Measurements from ENCODE around the gene FOXA1. TPM values are rescaled to one million over a fixed set of nuclear protein-coding genes. Genes with fewer than 3 reads are reported as not detected.

FOXA1 gene
- total and polyA plus RNA-seq, 7 donors = 14.4 to 19.4 (median 18.3) TPM; not detected in 4

DNA sequence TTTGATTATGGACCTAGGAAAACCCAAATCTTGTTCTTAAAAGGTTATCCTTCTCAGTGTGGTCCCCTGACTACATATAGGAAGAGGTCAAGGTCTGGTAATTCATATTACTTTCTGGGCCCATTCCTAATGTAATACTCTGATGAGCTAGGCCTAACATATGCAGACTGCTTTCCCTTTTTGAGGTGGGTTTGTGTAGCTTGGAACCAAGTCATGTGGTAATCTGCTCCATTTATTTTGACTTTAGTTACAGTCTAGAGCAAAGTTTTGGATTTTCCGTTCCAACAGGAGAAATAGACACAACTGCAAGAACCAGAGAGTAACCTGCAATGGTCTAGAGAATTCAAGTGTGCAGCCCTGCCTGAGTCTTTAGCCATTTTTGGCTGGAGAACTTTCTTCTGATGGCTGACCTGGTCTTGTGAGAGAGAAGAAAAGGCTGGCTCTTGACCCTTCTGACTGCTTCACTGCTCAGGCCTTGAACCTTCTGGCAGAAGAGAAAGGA is 22.9 kb upstream of the FOXA1 start:
- Histone ChIP-seq H3K27me3 (peaks cover 5 to 36% (median 14%) of the 10 kb centered on the region in 3 donors), H3K9me3 (peaks cover 5 to 10% (median 8%) of the 10 kb centered on the region in 4 donors), H3K4me1 (peaks cover 0 to 10% (median 8%) of the 10 kb centered on the region in 4 donors), H3K36me3 (no peaks in the 10 kb centered on the region), H3K27ac (no peak overlapping the region), H3K4me3 (no peak overlapping the region)
- WGBS, 2 donors = 93 to 96% methylated on average over 1 of the region's 1 CpG
- no peak for DNase-seq
- intact Hi-C loops (cut with DNase I) = no loop called here
- TF ChIP-seq POLR2A (IDR thresholded peaks at IDR 0.05) (no peak), POLR2AphosphoS5 (IDR thresholded peaks at IDR 0.05) (no peak), CTCF (IDR thresholded peaks at IDR 0.05) (no peak), EP300 (IDR thresholded peaks at IDR 0.05) (no peak)

- intact Hi-C loops (cut with DNase I) = no loop called here
- H3K4me1 ChIP-seq = no peaks in the 10 kb centered on the region
- H3K4me3 ChIP-seq = no peak overlapping the region
- DNase-seq = no peak
- H3K27me3 ChIP-seq = peaks cover 3 to 36% (median 15%) of the 10 kb centered on the region in 3 donors
- H3K36me3 ChIP-seq = no peaks in the 10 kb centered on the region
- WGBS, 2 donors = 93 to 94% methylated on average over 4 of the region's 4 CpGs
- peaks cover 6 to 10% (median 8%) of the 10 kb centered on the region in 4 donors for H3K9me3 ChIP-seq
- H3K27ac ChIP-seq = no peak overlapping the region
- no peak for TF ChIP-seq EP300 (IDR thresholded peaks at IDR 0.05)
Observed at GRCh38 chr14:37616853-37617252, 21.8 kb upstream of the FOXA1 start.

- Histone ChIP-seq H3K36me3 (no peaks in the 10 kb centered on the region), H3K27me3 (peaks cover 10 to 36% (median 20%) of the 10 kb centered on the region in 3 donors), H3K27ac (no peak overlapping the region), H3K4me1 (no peaks in the 10 kb centered on the region), H3K9me3 (peaks cover 6 to 10% (median 8%) of the 10 kb centered on the region in 4 donors), H3K4me3 (no peak overlapping the region)
- intact Hi-C loops (cut with DNase I) = no loop called here
- TF ChIP-seq POLR2AphosphoS5 (IDR thresholded peaks at IDR 0.05) (no peak), CTCF (IDR thresholded peaks at IDR 0.05) (no peak), EP300 (IDR thresholded peaks at IDR 0.05) (no peak), POLR2A (IDR thresholded peaks at IDR 0.05) (no peak)
- WGBS, 2 donors = 97% methylated on average over 3 of the region's 3 CpGs
- no peak for DNase-seq
Observed at GRCh38 chr14:37615582-37616289, 20.7 kb upstream of the FOXA1 start.

DNA sequence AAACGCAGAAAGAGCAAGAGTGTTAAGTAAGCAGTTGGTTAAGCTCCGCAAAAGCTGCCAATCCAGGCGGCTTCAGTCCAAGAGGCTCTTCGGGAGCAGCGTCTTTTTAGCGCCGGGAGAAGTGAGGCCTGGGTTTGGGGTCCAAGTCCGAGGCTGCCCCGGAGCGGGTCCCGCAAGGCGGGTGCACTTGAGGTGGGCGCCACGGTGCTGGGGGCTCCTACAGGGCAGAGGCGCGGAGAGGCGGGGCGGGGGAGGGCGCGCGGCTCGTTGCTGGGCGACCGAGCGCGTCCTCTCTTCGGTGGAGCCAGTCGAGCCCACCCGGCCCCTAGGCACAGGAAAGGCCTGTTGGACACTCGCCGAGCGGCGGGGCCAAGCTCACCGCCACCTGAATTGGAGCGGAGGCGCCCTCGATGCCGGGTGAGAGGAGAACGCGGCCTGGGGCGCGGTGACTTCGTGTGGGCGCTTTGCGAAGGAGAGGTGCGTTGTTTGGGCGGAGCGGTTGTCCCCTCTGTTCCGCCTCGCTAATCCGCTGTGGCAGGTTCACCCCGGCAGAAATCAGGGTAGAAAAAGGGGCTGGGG is 16.0 kb upstream of the FOXA1 start:
- no peak for TF ChIP-seq POLR2A (IDR thresholded peaks at IDR 0.05)
- no peak for TF ChIP-seq CTCF (IDR thresholded peaks at IDR 0.05)
- no peak for TF ChIP-seq POLR2AphosphoS5 (IDR thresholded peaks at IDR 0.05)
- TF ChIP-seq EP300 (IDR thresholded peaks at IDR 0.05) = no peak
- H3K4me3 ChIP-seq = no peak overlapping the region
- DNase-seq = no peak
- WGBS, 2 donors = 38 to 77% methylated on average over 52 of the region's 52 CpGs
- H3K27me3 ChIP-seq = peaks cover 10 to 74% (median 20%) of the 10 kb centered on the region in 3 donors
- H3K36me3 ChIP-seq = no peaks in the 10 kb centered on the region
- H3K4me1 ChIP-seq = no peaks in the 10 kb centered on the region
- intact Hi-C loops (cut with DNase I) = no loop called here
- peaks cover 6 to 9% (median 8%) of the 10 kb centered on the region in 4 donors for H3K9me3 ChIP-seq
- H3K27ac ChIP-seq = no peak overlapping the region

- H3K27me3 ChIP-seq = peaks cover 10 to 91% (median 32%) of the 10 kb centered on the region in 3 donors
- H3K36me3 ChIP-seq = no peaks in the 10 kb centered on the region
- 76 to 90% methylated on average over 3 of the region's 3 CpGs for WGBS, 2 donors
- no peaks in the 10 kb centered on the region for H3K4me1 ChIP-seq
- no peak for DNase-seq
- H3K9me3 ChIP-seq = peaks cover 0 to 3% (median 0%) of the 10 kb centered on the region in 4 donors
- H3K4me3 ChIP-seq = no peak overlapping the region
- intact Hi-C loops (cut with DNase I) = no loop called here
- TF ChIP-seq EP300 (IDR thresholded peaks at IDR 0.05) (no peak), CTCF (IDR thresholded peaks at IDR 0.05) (no peak), POLR2AphosphoS5 (IDR thresholded peaks at IDR 0.05) (no peak), POLR2A (IDR thresholded peaks at IDR 0.05) (no peak)
- H3K27ac ChIP-seq = no peak overlapping the region
Observed at GRCh38 chr14:37608649-37609048, 13.6 kb upstream of the FOXA1 start.

All from sigmoid colon (tissue), 7 donors.